ENCODE measurements around the gene CD5L.

GRCh38 chr1:157785248-157785647 is 56.4 kb downstream of the CD5L start:
- TF ChIP-seq CTCF (IDR thresholded peaks at IDR 0.05), result no peak
- TF ChIP-seq POLR2A (IDR thresholded peaks at IDR 0.05), result no peak
